ENCODE data around the gene ZNF423. TPM values are rescaled to one million over a fixed set of nuclear protein-coding genes. Genes with fewer than 3 reads are reported as not detected.

Gene ZNF423
- polyA plus RNA-seq, 3 donors, result 24.8 to 33.2 (median 25.8) TPM

GRCh38 chr16:49547448-49547847 lies 308.5 kb downstream of the ZNF423 start:
- DNase-seq (ENCODE audit: extremely low read depth in 1 of 11, low read depth in 9 of 11, low spot score in 4 of 11), result no peak

DNA sequence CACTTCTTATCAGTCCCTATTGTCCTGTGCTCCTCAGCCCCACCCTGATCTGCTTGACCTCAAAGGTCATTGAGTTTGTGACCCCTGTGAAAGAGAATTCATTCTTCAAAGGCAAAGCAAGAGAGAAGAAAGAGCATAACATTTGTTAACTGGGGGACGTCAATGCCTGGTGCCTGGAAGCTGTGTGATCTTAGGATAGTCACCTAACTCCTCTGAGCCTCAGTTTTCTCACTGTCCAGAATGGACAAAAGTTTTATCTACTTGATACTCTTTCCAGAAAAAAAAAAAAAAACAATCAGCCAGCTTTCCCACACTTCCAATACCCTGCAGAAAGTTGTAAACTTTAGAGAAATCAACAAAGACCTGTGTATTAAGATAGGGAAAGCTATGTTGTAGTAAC lies 309.2 kb downstream of the ZNF423 start:
- no peak for DNase-seq (ENCODE audit: extremely low read depth in 1 of 11, low read depth in 9 of 11, low spot score in 4 of 11)

DNA sequence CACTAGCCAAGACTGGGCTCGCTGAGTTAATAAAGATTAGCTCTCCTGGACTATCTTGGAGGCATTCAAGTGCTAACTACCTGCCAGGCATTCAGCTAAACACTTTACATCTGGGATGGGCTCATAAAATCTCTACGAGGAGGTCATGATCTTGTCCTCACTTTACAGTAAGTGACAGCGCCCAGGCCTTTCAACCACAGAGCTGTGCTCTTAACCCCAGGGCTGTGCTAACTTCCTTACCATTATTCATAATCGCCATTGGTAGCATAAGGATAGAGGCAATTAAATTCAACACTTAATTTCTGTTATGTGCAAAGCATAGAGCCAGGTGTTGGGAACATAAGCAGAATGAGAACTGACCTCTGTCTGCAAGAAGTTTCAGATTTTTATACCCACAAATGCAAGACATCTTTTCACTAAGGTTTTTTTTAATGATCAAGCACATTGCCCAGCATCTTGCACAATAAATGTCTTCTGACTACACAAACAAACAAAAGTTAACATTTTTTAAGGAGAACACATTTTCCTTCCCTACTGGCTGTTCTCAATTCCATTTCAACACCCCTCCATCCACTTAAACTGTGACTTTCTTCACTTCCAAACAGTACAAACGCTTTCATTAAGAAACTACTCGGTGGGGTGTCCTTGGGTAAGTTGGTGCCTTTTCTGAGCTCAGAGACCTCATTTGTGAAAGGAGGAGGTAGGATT lies 310.0 kb downstream of the ZNF423 start:
- no peak for DNase-seq (ENCODE audit: extremely low read depth in 1 of 11, low read depth in 9 of 11, low spot score in 4 of 11)

- DNase-seq (ENCODE audit: extremely low read depth in 1 of 11, low read depth in 9 of 11, low spot score in 4 of 11), result no peak
These were observed 310.7 kb downstream of the ZNF423 start for GRCh38 chr16:49545243-49545642.

DNA sequence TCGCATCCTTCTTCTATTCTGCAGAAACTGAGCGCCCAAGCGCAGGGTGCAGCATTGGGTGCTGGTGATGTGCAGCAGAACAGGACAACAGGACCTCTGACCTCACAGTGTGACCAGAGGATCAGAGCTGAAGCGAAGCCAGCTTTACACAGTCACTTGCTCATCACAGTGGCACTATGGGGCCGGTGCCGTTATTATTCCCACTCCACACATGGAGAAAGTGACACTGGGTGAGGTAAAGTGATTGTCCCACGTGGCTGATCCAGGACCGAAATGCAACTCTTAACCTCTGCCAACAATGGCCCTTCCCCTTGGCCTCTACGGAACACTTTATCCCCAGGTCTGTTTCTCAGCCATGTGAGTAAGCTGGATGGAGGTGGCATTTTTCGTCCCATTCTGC lies 311.1 kb downstream of the ZNF423 start:
- no peak for DNase-seq (ENCODE audit: extremely low read depth in 1 of 11, low read depth in 9 of 11, low spot score in 4 of 11)

GRCh38 chr16:49543631-49543946 lies 312.3 kb downstream of the ZNF423 start:
- DNase-seq (ENCODE audit: extremely low read depth in 1 of 11, low read depth in 9 of 11, low spot score in 4 of 11), result no peak

DNA sequence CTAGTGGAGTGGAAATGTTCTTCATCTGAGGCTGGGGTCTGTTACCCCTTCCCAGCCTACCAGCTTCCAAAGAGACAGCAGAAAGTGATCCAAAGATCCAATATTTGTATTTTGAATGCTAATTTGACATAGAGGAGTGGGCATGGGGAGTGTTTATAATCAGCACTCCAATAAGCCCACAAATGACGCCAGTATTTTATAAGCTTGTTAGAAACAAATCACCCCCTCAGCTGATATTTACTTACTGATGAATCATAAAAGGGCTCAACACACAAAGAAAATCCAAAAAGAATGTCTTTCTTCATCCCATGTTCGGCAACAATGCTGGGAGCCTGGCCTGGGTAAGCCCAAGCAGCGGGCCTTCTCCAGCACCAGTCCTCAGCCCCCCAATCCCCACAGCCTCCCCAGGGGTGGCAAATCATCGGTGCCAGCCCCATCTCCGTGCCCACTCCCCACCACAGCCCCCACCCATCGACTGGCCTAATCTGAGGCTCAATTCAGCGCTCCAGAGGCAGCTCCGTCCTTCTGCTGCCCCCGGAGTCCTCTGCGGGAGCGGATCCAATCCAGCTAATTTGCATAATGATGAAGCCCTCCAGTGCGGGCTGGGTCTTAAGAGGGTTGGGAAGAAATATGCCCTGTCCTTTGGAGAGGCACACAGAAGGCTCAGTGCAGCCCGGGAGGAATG lies 312.8 kb downstream of the ZNF423 start:
- DNase-seq (ENCODE audit: extremely low read depth in 1 of 11, low read depth in 9 of 11, low spot score in 4 of 11), result no peak

GRCh38 chr16:49542391-49542891 lies 313.5 kb downstream of the ZNF423 start:
- DNase-seq (ENCODE audit: extremely low read depth in 1 of 11, low read depth in 9 of 11, low spot score in 4 of 11), result no peak

- DNase-seq (ENCODE audit: extremely low read depth in 1 of 11, low read depth in 9 of 11, low spot score in 4 of 11), result no peak
These were observed 315.1 kb downstream of the ZNF423 start for GRCh38 chr16:49540836-49541235.

GRCh38 chr16:49539758-49540157 lies 316.2 kb downstream of the ZNF423 start:
- no peak for DNase-seq (ENCODE audit: extremely low read depth in 1 of 11, low read depth in 9 of 11, low spot score in 4 of 11)

DNA sequence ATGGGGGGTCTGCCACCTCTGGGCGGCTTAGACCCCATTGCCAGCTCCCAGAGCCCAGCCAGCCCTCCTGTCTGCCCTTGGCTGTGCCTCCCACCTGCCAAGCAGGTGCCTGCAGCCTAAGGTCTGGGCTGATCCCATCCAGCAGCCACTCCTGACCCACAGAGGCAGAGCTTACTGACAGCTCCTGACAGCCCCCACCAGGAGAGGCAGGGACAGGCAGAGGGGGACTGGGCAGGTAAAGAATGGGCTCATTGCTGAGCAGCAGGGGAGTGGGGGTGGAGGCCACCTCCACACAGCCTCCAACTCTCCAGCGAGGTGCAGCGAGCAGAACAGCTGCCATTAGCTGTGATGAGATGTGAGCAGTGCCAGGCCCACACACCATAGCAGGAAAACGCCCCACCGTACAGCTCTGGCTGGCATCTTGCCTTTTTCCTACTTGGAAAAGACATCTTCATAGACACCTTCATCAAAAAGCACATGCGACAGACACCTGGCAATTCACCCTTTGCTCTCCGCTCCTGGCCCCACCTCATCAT lies 317.9 kb downstream of the ZNF423 start:
- DNase-seq (ENCODE audit: extremely low read depth in 1 of 11, low read depth in 9 of 11, low spot score in 4 of 11), result no peak

DNA sequence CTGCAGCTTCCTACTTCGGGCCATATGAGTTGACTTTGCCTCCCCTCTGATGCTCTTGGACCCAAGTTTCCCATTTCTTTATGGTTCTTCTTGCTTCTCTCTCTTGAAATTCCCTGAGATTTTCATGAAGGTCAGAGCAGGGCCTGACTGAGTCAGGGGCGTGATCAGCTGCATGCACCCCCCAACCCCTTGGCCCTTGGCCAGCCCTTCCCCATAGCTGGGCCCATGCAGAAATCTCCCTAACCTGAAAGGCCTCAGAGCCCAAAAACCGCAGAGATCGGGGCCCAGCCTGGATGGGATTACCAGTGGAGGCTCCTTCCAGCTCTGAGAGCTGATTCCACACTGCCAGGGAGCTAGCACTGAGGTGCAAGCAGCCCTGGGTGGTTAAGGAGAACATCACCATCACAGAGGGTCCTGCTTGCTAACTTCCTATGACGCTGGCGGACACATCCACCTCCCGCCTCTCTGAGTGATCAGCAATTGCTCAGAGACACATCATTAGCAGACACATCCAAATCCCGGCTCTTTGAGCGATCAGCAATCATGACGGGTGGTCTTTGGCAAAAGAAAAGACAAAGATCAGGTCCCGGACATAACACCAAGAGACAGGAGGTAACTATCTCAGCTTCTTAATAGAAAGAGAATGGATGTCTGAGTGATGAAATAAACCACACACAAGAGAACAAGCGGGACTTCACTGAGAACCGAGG lies 320.9 kb downstream of the ZNF423 start:
- no peak for DNase-seq (ENCODE audit: extremely low read depth in 1 of 11, low read depth in 9 of 11, low spot score in 4 of 11)

- DNase-seq (ENCODE audit: extremely low read depth in 1 of 11, low read depth in 9 of 11, low spot score in 4 of 11), result no peak
These were observed 322.5 kb downstream of the ZNF423 start for GRCh38 chr16:49533422-49533821.

DNA sequence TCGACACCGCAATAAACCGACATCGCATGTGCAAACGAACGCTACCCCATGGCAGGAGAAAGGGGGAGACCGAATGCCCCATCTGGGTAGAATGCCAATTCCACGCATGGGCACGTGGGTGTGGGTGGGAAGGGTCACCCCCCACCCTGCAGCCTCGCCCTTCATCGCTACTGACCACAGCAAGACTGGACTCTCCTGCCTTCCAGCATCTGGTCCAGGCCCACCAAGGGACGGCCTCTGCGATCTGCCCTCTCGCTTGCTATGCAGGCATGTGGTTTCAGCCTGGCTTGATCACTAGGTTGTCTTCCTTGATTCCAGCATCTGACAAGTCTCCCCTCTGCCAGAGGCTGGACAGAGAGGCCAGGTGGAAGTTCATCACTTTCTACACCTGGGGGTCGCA lies 323.0 kb downstream of the ZNF423 start:
- no peak for DNase-seq (ENCODE audit: extremely low read depth in 1 of 11, low read depth in 9 of 11, low spot score in 4 of 11)

DNA sequence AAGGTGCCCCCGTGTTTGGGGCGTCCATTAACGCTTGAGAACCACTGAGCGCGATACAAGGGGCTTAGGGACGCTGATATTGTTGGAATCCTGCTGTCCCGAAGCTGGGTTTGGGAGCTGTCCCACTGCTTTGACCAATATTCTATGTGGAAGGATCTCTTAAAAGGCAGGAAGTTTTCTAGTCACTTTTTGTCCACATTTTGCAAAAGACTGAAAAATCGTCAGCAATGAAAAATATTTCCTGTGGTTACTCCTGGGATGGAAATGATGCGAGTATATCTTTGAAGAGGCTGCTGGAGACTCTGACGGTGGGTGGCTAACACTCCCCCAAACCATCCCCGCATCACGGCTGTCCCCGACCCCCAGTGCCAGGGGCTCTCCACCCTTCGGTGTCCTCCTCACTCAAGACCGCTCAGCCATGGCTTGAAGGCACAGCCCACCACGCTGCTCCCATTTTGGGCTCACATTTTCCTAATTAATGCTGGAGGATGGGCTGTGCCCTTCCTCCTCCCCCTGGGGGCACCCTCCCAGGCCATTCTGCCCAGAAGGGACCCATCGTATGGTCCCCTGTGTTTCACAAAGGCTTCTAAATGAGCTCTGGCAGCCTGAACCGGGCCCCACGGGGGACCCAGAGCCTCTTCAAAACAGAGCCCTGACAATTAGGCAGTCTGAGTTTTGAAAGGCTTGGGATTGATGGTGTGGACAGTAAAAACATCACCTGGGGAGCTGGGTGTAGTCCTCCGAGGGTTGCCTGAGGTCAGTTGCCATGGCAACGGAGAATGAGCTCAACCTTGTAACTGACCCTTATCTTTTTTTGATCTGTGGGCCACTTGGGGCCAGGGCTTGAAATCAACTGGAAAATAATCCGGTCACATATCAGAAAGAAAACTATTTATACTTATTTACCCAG lies 323.7 kb downstream of the ZNF423 start:
- DNase-seq (ENCODE audit: extremely low read depth in 1 of 11, low read depth in 9 of 11, low spot score in 4 of 11), result no peak

GRCh38 chr16:49531425-49531824 lies 324.5 kb downstream of the ZNF423 start:
- no peak for DNase-seq (ENCODE audit: extremely low read depth in 1 of 11, low read depth in 9 of 11, low spot score in 4 of 11)

- no peak for DNase-seq (ENCODE audit: extremely low read depth in 1 of 11, low read depth in 9 of 11, low spot score in 4 of 11)
These were observed 325.4 kb downstream of the ZNF423 start for GRCh38 chr16:49530427-49530970.

GRCh38 chr16:49529411-49530045 lies 326.4 kb downstream of the ZNF423 start:
- no peak for DNase-seq (ENCODE audit: extremely low read depth in 1 of 11, low read depth in 9 of 11, low spot score in 4 of 11)
